Panc1 (cell line): Measurements from ENCODE around the gene ADPRHL1. TPM values are rescaled to one million over a fixed set of nuclear protein-coding genes. Genes with fewer than 3 reads are reported as not detected.
"Not testable (repeated sequence)": the region's sequence is repeated elsewhere in the genome, so short reads cannot be mapped to it uniquely, and the experiment has no call there.

Experiments
- ATAC-seq: fragments of 200-7000 bp; cut with Tn5 transposase; 2 replicates; pipeline ENCODE4 v1.9.1; 2020; ENCODE audit warnings: mild to moderate bottlenecking, moderate library complexity
- BruUV-seq: library from RNA; stranded (reverse); fragments of 400-500 nt; replicated peaks from 2 replicates; lab custom pipeline; 2021; lab: Mats Ljungman, UMichigan
- CTCF ChIA-PET: fragments of 300-600 bp; sonication (Branson Sonifier 250); formaldehyde crosslinking; loops from one replicate; lab custom pipeline; 2022; ENCODE audit warnings: antibody characterized with exemption; lab: Charles Lee
- POLR2A ChIA-PET: fragments of 300-600 bp; sonication (Branson Sonifier 250); formaldehyde crosslinking; loops from one replicate; lab custom pipeline; 2022; ENCODE audit warnings: antibody characterized with exemption; lab: Charles Lee
- DNase-seq: peaks from one replicate; pipeline ENCODE4 v3.0.0-alpha.2; 2010; ENCODE audit warnings: low read depth, low spot score
- H3K27ac ChIP-seq: 2 replicates; pipeline ENCODE4 v1.5.1; 2011; ENCODE audit warnings: mild to moderate bottlenecking, low read length, inconsistent platforms
- H3K27me3 ChIP-seq: fragments of 200-500 bp; sonication (Bioruptor generic); 2 replicates; pipeline ENCODE4 v1.6.0; 2014; ENCODE audit warnings: low read length, inconsistent platforms; ENCODE audit not compliant: control insufficient read depth, insufficient read depth
- H3K36me3 ChIP-seq: fragments of 200-500 bp; sonication (Bioruptor generic); 2 replicates; pipeline ENCODE4 v1.5.1; 2014; ENCODE audit warnings: inconsistent platforms, mild to moderate bottlenecking, low read length, moderate library complexity; ENCODE audit not compliant: control insufficient read depth, insufficient read depth
- H3K4me1 ChIP-seq: 2 replicates; pipeline ENCODE4 v1.5.1; 2011; ENCODE audit warnings: inconsistent platforms, mild to moderate bottlenecking, low read length, moderate library complexity; ENCODE audit not compliant: control insufficient read depth, insufficient read depth
- H3K4me3 ChIP-seq, 2 experiments: 2 replicates each; pipeline ENCODE4 v1.5.1; 2011 to 2012; ENCODE audit warnings: low read depth in 2 of 2, low read length in 2 of 2, mild to moderate bottlenecking in 2 of 2, inconsistent platforms in 1 of 2, moderate library complexity in 1 of 2
- H3K9me3 ChIP-seq: fragments of 200-500 bp; sonication (Bioruptor generic); 2 replicates; pipeline ENCODE4 v1.5.1; 2014; ENCODE audit warnings: low read depth, mild to moderate bottlenecking, inconsistent platforms, low read length, moderate library complexity; ENCODE audit not compliant: control insufficient read depth, insufficient read depth
- POLR2AphosphoS5 ChIP-seq: IDR thresholded peaks from 2 replicates; pipeline ENCODE4 v1.6.1; 2012; ENCODE audit warnings: mild to moderate bottlenecking, low read depth, low read length, moderate library complexity
- SIN3A ChIP-seq: IDR thresholded peaks from 2 replicates; pipeline ENCODE4 v1.6.1; 2012; ENCODE audit warnings: low read depth, mild to moderate bottlenecking, low read length, moderate library complexity, borderline replicate concordance; ENCODE audit not compliant: insufficient read depth
- TCF7L2 ChIP-seq: IDR thresholded peaks from 2 replicates; pipeline ENCODE4 v1.6.1; 2011; ENCODE audit warnings: mild to moderate bottlenecking, low read depth, low read length, inconsistent platforms
- in situ Hi-C: cut with HindIII; loops from 2 replicates; pipeline ENCODE4 v1.10.0; 2016; ENCODE audit warnings: low sequenced_read_pairs, low pct_unique_long_range_greater_than_20kb
- intact Hi-C: fragments of 100-400 bp; cut with micrococcal nuclease; formaldehyde crosslinking; loops from one replicate; pipeline ENCODE4 v1.10.0; 2022; ENCODE audit not compliant: unreplicated experiment
- total RNA-seq: library from RNA; stranded (reverse); gene quantifications from one replicate; pipeline ENCODE4 v1.2.1, GENCODE V29; 2021; ENCODE audit not compliant: unreplicated experiment
- TF ChIP-seq, protein P1 (sequence below), 2 experiments: IDR thresholded peaks; 2 replicates each; pipeline ENCODE4 v1.6.1; 2011 to 2012; ENCODE audit warnings: low read depth in 2 of 2, control low read depth in 1 of 2, low read length in 1 of 2, mild to moderate bottlenecking in 1 of 2, moderate library complexity in 1 of 2; ENCODE audit not compliant: insufficient read depth in 1 of 2
- TF ChIP-seq, protein P2 (sequence below): fragments of 450-650 bp; IDR thresholded peaks from 2 replicates; pipeline ENCODE4 v1.5.1; 2017; ENCODE audit warnings: mild to moderate bottlenecking

The ADPRHL1 gene
- total RNA-seq, 1 experiment from 2014 or later = 4.8 TPM

DNA sequence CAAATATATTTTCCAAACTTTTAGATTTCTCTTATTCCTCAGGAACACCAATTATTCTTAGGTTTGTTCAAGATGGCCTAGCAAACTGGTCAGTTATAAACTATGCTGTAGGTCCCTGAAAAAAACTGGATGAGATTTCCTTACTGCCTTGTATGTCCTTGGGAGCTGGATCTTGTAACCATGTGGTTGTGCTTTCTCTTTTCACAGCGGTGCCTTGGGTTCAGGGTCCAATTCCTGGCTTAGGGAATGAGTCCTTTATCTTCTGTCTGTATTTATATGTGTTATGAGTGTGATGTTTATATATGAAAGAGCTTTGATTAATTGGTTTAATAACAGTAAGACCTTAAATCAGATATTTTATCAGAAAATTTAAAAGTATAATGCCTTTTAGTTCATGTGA, 65.9 kb downstream of the ADPRHL1 start:
- no peaks in the 10 kb centered on the region for H3K4me1 ChIP-seq
- in situ Hi-C loops (no loop called here), intact Hi-C loops (no loop called here)
- no peak overlapping the region for H3K27ac ChIP-seq
- CTCF ChIA-PET = no interaction called here
- DNase-seq (no peak), ATAC-seq (no peak)
- H3K36me3 ChIP-seq = no peaks in the 10 kb centered on the region
- no peak overlapping the region for H3K4me3 ChIP-seq
- H3K9me3 ChIP-seq = 0 out of 2 replicates have a peak, but pooled peaks cover 3% of the 10 kb centered on the region
- POLR2A ChIA-PET = interaction anchor here (0.5 kb wide), 1 partner anchor 21 kb away, joined by 5 read pairs; no protein-coding TSS in a partner anchor
- TF ChIP-seq, protein P1, sequence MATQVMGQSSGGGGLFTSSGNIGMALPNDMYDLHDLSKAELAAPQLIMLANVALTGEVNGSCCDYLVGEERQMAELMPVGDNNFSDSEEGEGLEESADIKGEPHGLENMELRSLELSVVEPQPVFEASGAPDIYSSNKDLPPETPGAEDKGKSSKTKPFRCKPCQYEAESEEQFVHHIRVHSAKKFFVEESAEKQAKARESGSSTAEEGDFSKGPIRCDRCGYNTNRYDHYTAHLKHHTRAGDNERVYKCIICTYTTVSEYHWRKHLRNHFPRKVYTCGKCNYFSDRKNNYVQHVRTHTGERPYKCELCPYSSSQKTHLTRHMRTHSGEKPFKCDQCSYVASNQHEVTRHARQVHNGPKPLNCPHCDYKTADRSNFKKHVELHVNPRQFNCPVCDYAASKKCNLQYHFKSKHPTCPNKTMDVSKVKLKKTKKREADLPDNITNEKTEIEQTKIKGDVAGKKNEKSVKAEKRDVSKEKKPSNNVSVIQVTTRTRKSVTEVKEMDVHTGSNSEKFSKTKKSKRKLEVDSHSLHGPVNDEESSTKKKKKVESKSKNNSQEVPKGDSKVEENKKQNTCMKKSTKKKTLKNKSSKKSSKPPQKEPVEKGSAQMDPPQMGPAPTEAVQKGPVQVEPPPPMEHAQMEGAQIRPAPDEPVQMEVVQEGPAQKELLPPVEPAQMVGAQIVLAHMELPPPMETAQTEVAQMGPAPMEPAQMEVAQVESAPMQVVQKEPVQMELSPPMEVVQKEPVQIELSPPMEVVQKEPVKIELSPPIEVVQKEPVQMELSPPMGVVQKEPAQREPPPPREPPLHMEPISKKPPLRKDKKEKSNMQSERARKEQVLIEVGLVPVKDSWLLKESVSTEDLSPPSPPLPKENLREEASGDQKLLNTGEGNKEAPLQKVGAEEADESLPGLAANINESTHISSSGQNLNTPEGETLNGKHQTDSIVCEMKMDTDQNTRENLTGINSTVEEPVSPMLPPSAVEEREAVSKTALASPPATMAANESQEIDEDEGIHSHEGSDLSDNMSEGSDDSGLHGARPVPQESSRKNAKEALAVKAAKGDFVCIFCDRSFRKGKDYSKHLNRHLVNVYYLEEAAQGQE (IDR thresholded peaks at IDR 0.05; ENCODE audit: insufficient read depth in 1 of 2, low read depth in 2 of 2, low read length in 1 of 2) = no peak
- TF ChIP-seq, protein P2, sequence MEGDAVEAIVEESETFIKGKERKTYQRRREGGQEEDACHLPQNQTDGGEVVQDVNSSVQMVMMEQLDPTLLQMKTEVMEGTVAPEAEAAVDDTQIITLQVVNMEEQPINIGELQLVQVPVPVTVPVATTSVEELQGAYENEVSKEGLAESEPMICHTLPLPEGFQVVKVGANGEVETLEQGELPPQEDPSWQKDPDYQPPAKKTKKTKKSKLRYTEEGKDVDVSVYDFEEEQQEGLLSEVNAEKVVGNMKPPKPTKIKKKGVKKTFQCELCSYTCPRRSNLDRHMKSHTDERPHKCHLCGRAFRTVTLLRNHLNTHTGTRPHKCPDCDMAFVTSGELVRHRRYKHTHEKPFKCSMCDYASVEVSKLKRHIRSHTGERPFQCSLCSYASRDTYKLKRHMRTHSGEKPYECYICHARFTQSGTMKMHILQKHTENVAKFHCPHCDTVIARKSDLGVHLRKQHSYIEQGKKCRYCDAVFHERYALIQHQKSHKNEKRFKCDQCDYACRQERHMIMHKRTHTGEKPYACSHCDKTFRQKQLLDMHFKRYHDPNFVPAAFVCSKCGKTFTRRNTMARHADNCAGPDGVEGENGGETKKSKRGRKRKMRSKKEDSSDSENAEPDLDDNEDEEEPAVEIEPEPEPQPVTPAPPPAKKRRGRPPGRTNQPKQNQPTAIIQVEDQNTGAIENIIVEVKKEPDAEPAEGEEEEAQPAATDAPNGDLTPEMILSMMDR = no peak
- TF ChIP-seq POLR2AphosphoS5 (no peak), SIN3A (no peak), TCF7L2 (no peak)
- no TSS peak for BruUV-seq
- H3K27me3 ChIP-seq = no peaks in the 10 kb centered on the region

DNA sequence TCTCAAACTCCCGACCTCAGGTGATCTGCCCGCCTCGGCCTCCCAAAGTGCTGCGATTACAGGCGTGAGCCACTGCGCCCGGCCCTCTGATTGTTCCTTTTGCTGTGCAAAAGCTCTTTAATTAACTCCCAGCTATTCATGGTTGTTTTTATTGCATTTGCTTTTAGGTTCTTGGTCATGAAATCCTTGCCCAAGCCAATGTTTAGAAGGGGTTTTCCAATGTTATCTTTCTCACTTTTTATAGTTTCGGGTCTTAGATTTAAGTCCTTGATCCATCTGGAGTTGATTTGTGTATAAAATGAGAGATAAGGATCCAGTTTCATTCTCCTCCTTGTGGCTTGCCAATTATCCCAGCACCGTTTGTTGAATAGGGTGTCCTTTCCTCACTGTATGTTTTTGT, 70.2 kb downstream of the ADPRHL1 start:
- intact Hi-C loops (no loop called here), in situ Hi-C loops (no loop called here)
- no TSS peak for BruUV-seq
- H3K27ac ChIP-seq = no peak overlapping the region
- TF ChIP-seq POLR2AphosphoS5 (no peak), TCF7L2 (no peak), SIN3A (no peak)
- TF ChIP-seq, protein P1 (IDR thresholded peaks at IDR 0.05; ENCODE audit: insufficient read depth in 1 of 2, low read depth in 2 of 2, low read length in 1 of 2) = no peak
- TF ChIP-seq, protein P2 = no peak
- no peak overlapping the region for H3K4me3 ChIP-seq
- H3K9me3 ChIP-seq = 0 out of 2 replicates have a peak, but pooled peaks cover 3% of the 10 kb centered on the region
- POLR2A ChIA-PET = no interaction called here
- CTCF ChIA-PET = no interaction called here
- H3K27me3 ChIP-seq = no peaks in the 10 kb centered on the region
- ATAC-seq = no peak
- no peaks in the 10 kb centered on the region for H3K4me1 ChIP-seq
- no peak for DNase-seq
- no peaks in the 10 kb centered on the region for H3K36me3 ChIP-seq

DNA sequence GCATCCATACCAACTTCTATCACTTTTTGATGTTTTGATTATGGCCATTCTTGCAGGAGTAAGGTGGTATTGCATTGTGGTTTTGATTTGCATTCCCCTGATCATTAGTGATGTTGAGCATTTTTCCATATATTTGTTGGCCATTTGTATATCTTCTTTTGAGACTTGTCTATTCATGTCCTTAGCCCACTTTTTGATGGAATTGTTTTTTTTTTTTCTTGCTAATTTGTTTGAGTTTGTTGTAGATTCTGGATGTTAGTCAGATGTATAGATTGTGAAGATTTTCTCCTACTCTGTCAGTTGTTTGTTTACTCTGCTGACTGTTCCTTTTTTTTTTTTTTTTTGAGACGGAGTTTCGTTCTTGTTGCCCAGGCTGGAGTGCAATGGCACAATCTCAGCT, 70.7 kb downstream of the ADPRHL1 start:
- DNase-seq, H3K27ac ChIP-seq, CTCF ChIA-PET, in situ Hi-C loops, ATAC-seq, POLR2A ChIA-PET, intact Hi-C loops, H3K9me3 ChIP-seq, H3K4me1 ChIP-seq, H3K4me3 ChIP-seq, H3K36me3 ChIP-seq, H3K27me3 ChIP-seq, BruUV-seq: not testable (repeated sequence)
